GM12864 (cell line): ENCODE results near the gene CMA1.
"Not testable (repeated sequence)": the region's sequence is repeated elsewhere in the genome, so short reads cannot be mapped to it uniquely, and the experiment has no call there.

Source experiments
- DNase-seq: peaks from one replicate; pipeline ENCODE4 v3.0.0-alpha.2; 2011; ENCODE audit warnings: low read depth
- H3K4me3 ChIP-seq: 2 replicates; pipeline ENCODE4 v1.5.1; 2011; ENCODE audit warnings: mild to moderate bottlenecking, low read depth, low read length, control low read depth
- CTCF ChIP-seq: IDR thresholded peaks from 2 replicates; pipeline ENCODE4 v1.5.1; 2011; ENCODE audit warnings: low read depth, mild to moderate bottlenecking, moderate library complexity, low read length, control low read depth, inconsistent platforms; ENCODE audit errors: missing control alignments

CMA1 gene

GRCh38 chr14:24508155-24508840, at the start of gene CMA1:
Gene CMA1, minus strand, starts transcription at chr14:24508265. Its CDS starts 30 bp downstream, at chr14:24508235.
- H3K4me3 ChIP-seq: no peak within 1 kb of the TSS
- no peak for TF ChIP-seq CTCF
- no peak for DNase-seq

- no peak overlapping the region for H3K4me3 ChIP-seq
- TF ChIP-seq CTCF: no peak
- no peak for DNase-seq
These were observed 48.7 kb upstream of the CMA1 start for GRCh38 chr14:24556756-24557155.

GRCh38 chr14:24549064-24549463, 41.0 kb upstream of the CMA1 start:
- DNase-seq, H3K4me3 ChIP-seq: not testable (repeated sequence)

GRCh38 chr14:24542346-24542936, 34.4 kb upstream of the CMA1 start:
- no peak for TF ChIP-seq CTCF
- no peak for DNase-seq
- H3K4me3 ChIP-seq: no peak overlapping the region

GRCh38 chr14:24535737-24536136, 27.7 kb upstream of the CMA1 start:
- H3K4me3 ChIP-seq: no peak overlapping the region
- DNase-seq: no peak
- no peak for TF ChIP-seq CTCF

GRCh38 chr14:24534286-24534685, 26.2 kb upstream of the CMA1 start:
- H3K4me3 ChIP-seq: no peak overlapping the region
- no peak for DNase-seq
- TF ChIP-seq CTCF: no peak

GRCh38 chr14:24525877-24526620, 18.0 kb upstream of the CMA1 start:
- H3K4me3 ChIP-seq, DNase-seq: not testable (repeated sequence)

- no peak overlapping the region for H3K4me3 ChIP-seq
- no peak for TF ChIP-seq CTCF
- no peak for DNase-seq
These were observed 10.8 kb upstream of the CMA1 start for GRCh38 chr14:24518851-24519250.
